HEK293T (cell line): ENCODE measurements around the gene BCO2.

Source experiments
- CTCF ChIA-PET: fragments of 350-600 bp; formaldehyde crosslinking; extraction: SDS; loops from one replicate; lab custom pipeline; 2021; ENCODE audit warnings: antibody characterized with exemption, inconsistent platforms; lab: Yijun Ruan, JAX
- POLR2A ChIA-PET: fragments of 350-600 bp; formaldehyde crosslinking; extraction: SDS; loops from one replicate; lab custom pipeline; 2020; ENCODE audit warnings: antibody characterized with exemption, inconsistent platforms; lab: Yijun Ruan, JAX
- DNase-seq: peaks from one replicate; pipeline ENCODE4 v3.0.0; 2012; ENCODE audit warnings: mixed read lengths; ENCODE audit errors: extremely low spot score
- ARNT ChIP-seq: fragments of 450-650 bp; IDR thresholded peaks from 2 replicates; pipeline ENCODE4 v1.6.1; 2017; ENCODE audit warnings: mild to moderate bottlenecking
- CTBP1 ChIP-seq: fragments of 450-650 bp; IDR thresholded peaks from 2 replicates; pipeline ENCODE4 v1.6.1; 2016; ENCODE audit warnings: borderline replicate concordance
- ELF4 ChIP-seq: fragments of 450-650 bp; IDR thresholded peaks from 2 replicates; pipeline ENCODE4 v1.6.1; 2017; ENCODE audit warnings: antibody characterized with exemption
- FOXA1 ChIP-seq: fragments of 450-650 bp; IDR thresholded peaks from 2 replicates; pipeline ENCODE4 v1.6.1; 2016; ENCODE audit warnings: mild to moderate bottlenecking
- FOXK2 ChIP-seq: fragments of 450-650 bp; IDR thresholded peaks from 2 replicates; pipeline ENCODE4 v1.6.1; 2016; ENCODE audit warnings: mild to moderate bottlenecking
- HDGF ChIP-seq: fragments of 450-650 bp; IDR thresholded peaks from 2 replicates; pipeline ENCODE4 v1.6.1; 2017; ENCODE audit warnings: antibody characterized with exemption, borderline replicate concordance
- LEF1 ChIP-seq: fragments of 450-650 bp; IDR thresholded peaks from 2 replicates; pipeline ENCODE4 v1.6.1; 2017; ENCODE audit warnings: mild to moderate bottlenecking, borderline replicate concordance
- NFRKB ChIP-seq: fragments of 450-650 bp; IDR thresholded peaks from 2 replicates; pipeline ENCODE4 v1.6.1; 2016; ENCODE audit warnings: mild to moderate bottlenecking, moderate library complexity
- PKNOX1 ChIP-seq: fragments of 450-650 bp; IDR thresholded peaks from 2 replicates; pipeline ENCODE4 v1.6.1; 2016
- SP1 ChIP-seq: fragments of 450-650 bp; IDR thresholded peaks from 2 replicates; pipeline ENCODE4 v1.6.1; 2017
- SUZ12 ChIP-seq: fragments of 450-650 bp; IDR thresholded peaks from 2 replicates; pipeline ENCODE4 v1.6.1; 2016; ENCODE audit warnings: mild to moderate bottlenecking
- TARDBP ChIP-seq: fragments of 450-650 bp; IDR thresholded peaks from 2 replicates; pipeline ENCODE4 v1.6.1; 2016
- ZNF384 ChIP-seq: fragments of 450-650 bp; IDR thresholded peaks from 2 replicates; pipeline ENCODE4 v1.6.1; 2016

BCO2 gene

GRCh38 chr11:112255067-112255720, 79.9 kb downstream of the BCO2 start:
- TF ChIP-seq LEF1 (no peak), SUZ12 (no peak), NFRKB (no peak)
- ChIA-PET CTCF (no interaction called here), POLR2A (no interaction called here)
- no peak for DNase-seq

DNA sequence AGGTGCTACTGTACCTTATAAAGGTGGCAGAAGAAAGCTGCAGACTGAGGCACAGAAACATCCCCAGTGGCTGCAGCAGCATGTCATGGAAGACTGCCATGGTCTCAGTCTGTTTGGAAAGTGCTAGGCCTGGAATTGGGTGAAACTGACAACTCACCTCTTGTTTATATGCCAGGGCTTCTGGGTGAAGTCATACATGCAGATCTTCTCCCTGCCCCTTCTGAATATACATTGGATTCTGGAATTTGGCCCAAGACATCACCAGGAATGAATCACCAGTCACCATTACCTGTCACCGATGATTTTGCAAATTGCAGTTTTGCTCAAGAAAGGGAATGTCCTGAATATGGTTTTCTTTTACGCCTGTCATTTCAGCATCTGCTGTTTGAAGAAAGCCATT, 85.2 kb downstream of the BCO2 start, which contains the start of gene PLET1:
Gene PLET1, minus strand, starts transcription at position 371 of the 400 bp plus-strand sequence. Its CDS starts 271 bp downstream, at position 100.
- ChIA-PET POLR2A (no interaction called here), CTCF (no interaction called here)
- no peak for DNase-seq
- no peak for TF ChIP-seq ZNF384
- TF ChIP-seq NFRKB: no peak
- no peak for TF ChIP-seq FOXK2
- TF ChIP-seq ARNT: no peak

DNA sequence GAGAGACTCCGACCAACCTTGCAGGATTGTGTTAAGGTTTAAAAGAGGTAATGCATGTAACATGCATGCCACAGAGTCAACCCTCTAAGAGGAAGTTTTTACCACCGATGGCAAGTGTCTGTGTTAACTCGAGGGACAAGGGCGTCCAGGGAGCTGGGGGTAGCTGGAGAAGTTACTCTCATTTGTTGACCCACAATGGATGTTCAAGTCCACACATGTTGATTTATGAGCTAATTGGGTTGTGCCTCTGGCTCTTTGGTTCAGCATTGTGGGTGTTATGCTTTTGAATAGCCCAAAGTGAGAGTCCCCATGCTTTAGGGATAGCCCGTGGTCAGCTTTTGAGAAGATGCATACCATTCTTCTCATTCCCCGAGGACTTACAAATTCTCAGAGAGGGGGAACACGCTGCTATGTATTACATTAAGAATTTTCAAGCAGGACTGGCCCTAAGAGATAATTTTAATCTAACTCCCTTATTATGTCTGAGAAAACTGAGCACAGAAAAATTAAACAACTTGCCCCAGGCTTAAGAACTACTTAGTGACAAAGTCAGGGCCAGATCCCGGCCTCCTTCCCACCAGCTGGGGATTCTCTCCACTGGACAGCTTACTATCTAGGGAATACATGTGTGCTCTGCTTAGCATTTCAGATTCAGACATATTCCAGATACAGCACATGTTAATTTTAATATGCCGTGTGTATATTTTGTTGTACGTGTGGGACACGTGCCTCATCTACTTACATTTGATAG, 90.5 kb downstream of the BCO2 start:
- TF ChIP-seq PKNOX1 (no peak), SP1 (no peak)
- ChIA-PET CTCF (no interaction called here), POLR2A (no interaction called here)
- DNase-seq: no peak

- ChIA-PET CTCF (no interaction called here), POLR2A (no interaction called here)
Measured at GRCh38 chr11:112266410-112266778, 91.1 kb downstream of the BCO2 start.

DNA sequence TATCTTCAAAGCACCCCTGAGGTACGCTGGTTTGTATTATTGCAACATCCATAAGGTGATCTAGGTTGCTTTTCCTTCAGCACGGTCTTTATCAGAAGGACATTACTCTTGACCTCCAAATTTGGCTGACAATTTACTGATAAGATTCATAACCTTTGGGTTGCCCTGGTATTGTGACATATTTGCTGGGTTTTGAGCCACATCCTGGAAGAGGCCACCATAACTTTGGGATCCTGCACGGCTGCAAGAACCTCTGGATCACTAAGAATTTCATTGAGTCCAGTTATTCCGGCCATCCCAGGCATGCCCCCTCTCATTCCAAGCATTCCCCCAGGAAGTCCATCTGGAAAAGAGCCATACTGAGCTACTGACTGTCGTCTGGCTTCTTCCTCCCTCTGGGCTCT, 91.9 kb downstream of the BCO2 start:
- TF ChIP-seq HDGF: no peak
- POLR2A ChIA-PET: no interaction called here
- DNase-seq: no peak
- CTCF ChIA-PET: no interaction called here

More at GRCh38 chr11:112266410-112266778, 91.1 kb downstream of the BCO2 start:
- TF ChIP-seq CTBP1 (no peak), TARDBP (no peak), FOXA1 (no peak), ZNF384 (no peak), SP1 (no peak), LEF1 (no peak), ELF4 (no peak)
- no peak for DNase-seq

GRCh38 chr11:112268406-112268805, 93.1 kb downstream of the BCO2 start:
- CTCF ChIA-PET: no interaction called here
- no peak for DNase-seq
- TF ChIP-seq TARDBP: no peak
- no peak for TF ChIP-seq FOXK2
- TF ChIP-seq HDGF: no peak
- TF ChIP-seq SP1: no peak
- no peak for TF ChIP-seq ZNF384
- TF ChIP-seq SUZ12: no peak
- no peak for TF ChIP-seq NFRKB
- POLR2A ChIA-PET: no interaction called here
